C4-2B (cell line): ENCODE measurements around the gene AZIN2.
"Not testable (repeated sequence)": the region's sequence is repeated elsewhere in the genome, so short reads cannot be mapped to it uniquely, and the experiment has no call there.

ENCODE experiments used
- H3K27ac ChIP-seq: fragments of 450-650 bp; 2 replicates; pipeline ENCODE4 v1.5.1; 2017
- ZFX ChIP-seq: fragments of 450-650 bp; IDR thresholded peaks from 2 replicates; pipeline ENCODE4 v1.6.1; 2017
- TF ChIP-seq, protein P1 (sequence below): fragments of 450-650 bp; conservative IDR thresholded peaks from 2 replicates; pipeline ENCODE4 v1.5.1; 2017; ENCODE audit warnings: mild to moderate bottlenecking

AZIN2 gene

DNA sequence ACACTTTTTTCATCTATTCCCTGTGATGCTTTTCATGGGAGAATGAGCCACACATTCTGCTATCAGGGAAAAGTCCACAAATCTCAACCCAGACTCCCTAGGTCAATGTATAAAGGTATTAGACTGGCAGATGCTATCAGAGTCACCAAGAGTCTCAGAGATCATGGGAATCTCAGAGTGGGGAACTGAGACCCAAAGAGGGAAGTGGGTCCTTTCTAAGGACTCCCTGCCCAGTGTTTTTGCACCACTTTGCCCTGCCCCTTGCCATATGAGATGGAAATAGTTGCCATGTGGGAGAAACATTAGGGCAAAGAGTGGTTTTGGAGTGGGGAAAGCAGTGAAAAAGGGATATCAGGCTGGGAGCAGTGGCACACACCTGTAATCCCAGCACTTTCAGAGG is 19.1 kb upstream of the AZIN2 start:
- no peak overlapping the region for H3K27ac ChIP-seq
- TF ChIP-seq, protein P1, sequence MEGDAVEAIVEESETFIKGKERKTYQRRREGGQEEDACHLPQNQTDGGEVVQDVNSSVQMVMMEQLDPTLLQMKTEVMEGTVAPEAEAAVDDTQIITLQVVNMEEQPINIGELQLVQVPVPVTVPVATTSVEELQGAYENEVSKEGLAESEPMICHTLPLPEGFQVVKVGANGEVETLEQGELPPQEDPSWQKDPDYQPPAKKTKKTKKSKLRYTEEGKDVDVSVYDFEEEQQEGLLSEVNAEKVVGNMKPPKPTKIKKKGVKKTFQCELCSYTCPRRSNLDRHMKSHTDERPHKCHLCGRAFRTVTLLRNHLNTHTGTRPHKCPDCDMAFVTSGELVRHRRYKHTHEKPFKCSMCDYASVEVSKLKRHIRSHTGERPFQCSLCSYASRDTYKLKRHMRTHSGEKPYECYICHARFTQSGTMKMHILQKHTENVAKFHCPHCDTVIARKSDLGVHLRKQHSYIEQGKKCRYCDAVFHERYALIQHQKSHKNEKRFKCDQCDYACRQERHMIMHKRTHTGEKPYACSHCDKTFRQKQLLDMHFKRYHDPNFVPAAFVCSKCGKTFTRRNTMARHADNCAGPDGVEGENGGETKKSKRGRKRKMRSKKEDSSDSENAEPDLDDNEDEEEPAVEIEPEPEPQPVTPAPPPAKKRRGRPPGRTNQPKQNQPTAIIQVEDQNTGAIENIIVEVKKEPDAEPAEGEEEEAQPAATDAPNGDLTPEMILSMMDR: no peak
- TF ChIP-seq ZFX: no peak

DNA sequence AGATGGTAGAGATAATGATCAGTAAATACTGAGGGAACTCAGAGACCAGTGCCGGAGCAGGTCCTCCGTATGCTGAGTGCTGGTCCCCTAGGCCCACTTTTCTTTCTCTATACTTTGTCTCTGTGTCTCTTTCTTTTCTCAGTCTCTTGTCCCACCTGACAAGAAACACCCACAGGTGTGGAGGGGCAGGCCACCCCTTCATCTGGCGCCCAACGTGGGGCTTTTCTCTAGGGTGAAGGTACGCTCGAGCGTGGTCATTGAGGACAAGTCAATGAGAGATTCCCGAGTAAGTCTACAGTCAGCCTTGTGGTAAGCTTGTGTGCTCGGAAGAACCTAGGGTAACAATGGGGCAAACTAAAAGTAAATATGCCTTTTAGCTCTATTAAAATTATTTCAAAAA is 16.7 kb upstream of the AZIN2 start:
- H3K27ac ChIP-seq: not testable (repeated sequence)

GRCh38 chr1:33065301-33065700 is 15.7 kb upstream of the AZIN2 start:
- TF ChIP-seq, protein P1: no peak
- TF ChIP-seq ZFX: no peak
- no peak overlapping the region for H3K27ac ChIP-seq

GRCh38 chr1:33066477-33066876 is 14.5 kb upstream of the AZIN2 start:
- H3K27ac ChIP-seq: not testable (repeated sequence)

GRCh38 chr1:33068108-33068507 is 12.8 kb upstream of the AZIN2 start:
- H3K27ac ChIP-seq: not testable (repeated sequence)

DNA sequence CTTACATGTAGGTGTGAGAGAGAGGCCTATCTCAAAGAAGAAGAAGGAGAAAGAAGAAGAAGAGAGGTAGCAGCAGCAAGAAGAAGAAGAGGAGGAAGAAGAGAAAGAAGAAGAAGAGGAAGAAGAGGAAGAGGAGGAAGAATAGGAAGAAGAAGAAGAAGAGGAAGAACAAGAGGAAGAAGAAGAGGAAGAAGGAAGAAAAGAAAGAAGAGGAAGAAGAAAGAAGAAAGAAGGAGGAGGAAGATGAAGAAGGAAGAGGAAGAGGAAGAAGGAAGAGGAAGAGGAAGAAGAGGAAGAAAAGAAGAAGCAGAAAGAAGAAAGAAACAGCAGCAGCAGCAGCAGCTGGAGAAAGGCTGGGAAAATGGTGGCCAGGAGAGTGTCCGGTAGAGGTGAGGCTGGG is 10.3 kb upstream of the AZIN2 start:
- H3K27ac ChIP-seq: no peak overlapping the region
- TF ChIP-seq, protein P1: no peak
- TF ChIP-seq ZFX: no peak

- no peak overlapping the region for H3K27ac ChIP-seq
- TF ChIP-seq, protein P1: no peak
These were observed 8.2 kb upstream of the AZIN2 start for GRCh38 chr1:33072707-33073106.

- no peak for TF ChIP-seq ZFX
- TF ChIP-seq, protein P1: no peak
- no peak overlapping the region for H3K27ac ChIP-seq
These were observed 6.6 kb upstream of the AZIN2 start for GRCh38 chr1:33074193-33074945.

DNA sequence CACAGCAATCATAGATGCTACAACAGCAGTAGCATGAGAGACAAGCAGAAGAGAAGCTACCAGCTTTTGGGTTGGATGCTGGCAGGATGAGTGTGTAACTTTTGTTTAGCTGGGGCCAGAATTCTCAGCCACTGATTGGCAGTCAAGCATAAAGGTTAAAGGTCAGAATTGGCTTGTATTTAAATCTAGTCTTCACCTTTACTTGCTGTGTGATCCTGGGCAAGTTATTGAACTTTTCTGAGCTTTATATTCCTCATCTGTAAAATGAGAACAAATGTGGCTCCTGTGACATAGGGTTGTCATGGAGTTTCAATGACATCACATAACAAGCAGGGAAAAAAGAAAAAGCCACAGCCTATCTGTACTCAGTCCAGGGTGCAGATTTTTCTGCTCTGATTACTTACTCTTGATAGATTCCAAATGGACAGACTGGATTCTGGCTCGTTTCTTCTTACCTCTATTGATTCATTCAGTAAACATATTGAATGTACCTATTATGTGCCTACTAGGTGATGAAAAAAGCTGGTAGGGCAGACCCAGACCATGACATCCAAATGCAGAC is 2.8 kb upstream of the AZIN2 start:
- TF ChIP-seq ZFX: no peak
- TF ChIP-seq, protein P1: no peak
- H3K27ac ChIP-seq: no peak overlapping the region
